SK-N-MC (cell line): ENCODE measurements around the gene MBTPS1.

ENCODE experiments used
- EZH2 ChIP-seq: fragments of 200-600 bp; sonication (generic); IDR thresholded peaks from one replicate; pipeline ENCODE4 v1.6.1; 2017; ENCODE audit warnings: antibody characterized with exemption
- POLR2AphosphoS5 ChIP-seq: IDR thresholded peaks from 2 replicates; pipeline ENCODE4 v1.6.1; 2012; ENCODE audit warnings: mild to moderate bottlenecking, low read depth, low read length, borderline replicate concordance

GRCh38 chr16:84081446-84081989, 35.2 kb downstream of the MBTPS1 start:
- no peak for TF ChIP-seq EZH2
- no peak for TF ChIP-seq POLR2AphosphoS5
